Fibroblast of peridontal ligament (primary cell): Measurements from ENCODE around the gene TMC4.
"Not testable (repeated sequence)": the region's sequence is repeated elsewhere in the genome, so short reads cannot be mapped to it uniquely, and the experiment has no call there.

Source experiments
- DNase-seq: peaks from one replicate; pipeline ENCODE4 v3.0.0-alpha.2; 2010; ENCODE audit errors: extremely low read depth

TMC4 gene

GRCh38 chr19:54204767-54205468 is 32.0 kb upstream of the TMC4 start:
- DNase-seq = no peak

GRCh38 chr19:54203151-54203611 is 30.2 kb upstream of the TMC4 start:
- DNase-seq = no peak

- no peak for DNase-seq
These were observed 29.0 kb upstream of the TMC4 start for GRCh38 chr19:54201980-54202379.

GRCh38 chr19:54201172-54201701 is 28.3 kb upstream of the TMC4 start:
- peak; percentile 20 for DNase-seq

GRCh38 chr19:54199401-54199800 is 26.4 kb upstream of the TMC4 start:
- DNase-seq = no peak

- no peak for DNase-seq
These were observed 24.2 kb upstream of the TMC4 start for GRCh38 chr19:54197121-54197520.

GRCh38 chr19:54196536-54196935 is 23.6 kb upstream of the TMC4 start:
- no peak for DNase-seq

- not testable (repeated sequence) for DNase-seq
These were observed 21.5 kb upstream of the TMC4 start for GRCh38 chr19:54194463-54194862.

- no peak for DNase-seq
These were observed 20.1 kb upstream of the TMC4 start for GRCh38 chr19:54193011-54193410.

- DNase-seq = no peak
These were observed 19.0 kb upstream of the TMC4 start for GRCh38 chr19:54191811-54192453.

GRCh38 chr19:54191011-54191810 is 18.3 kb upstream of the TMC4 start, which contains the start of gene TSEN34:
TSS of gene TSEN34 (plus strand) at chr19:54191308. CDS start at chr19:54191365, 57 bp downstream.
- peak; percentile 30 for DNase-seq

GRCh38 chr19:54190503-54191010 is 17.6 kb upstream of the TMC4 start:
- peak; percentile 99 for DNase-seq

- DNase-seq = peak; percentile 100
These were observed 17.0 kb upstream of the TMC4 start for GRCh38 chr19:54189735-54190502.

GRCh38 chr19:54189145-54189734 is 16.3 kb upstream of the TMC4 start, which contains the start of gene MBOAT7:
TSS of gene MBOAT7 (minus strand) at chr19:54189580. CDS start at chr19:54188508, 1,072 bp downstream.
- DNase-seq = no peak

GRCh38 chr19:54188215-54188871 is 15.4 kb upstream of the TMC4 start:
- no peak for DNase-seq

GRCh38 chr19:54186934-54187381 is 14.0 kb upstream of the TMC4 start:
- no peak for DNase-seq

- no peak for DNase-seq
These were observed 13.4 kb upstream of the TMC4 start for GRCh38 chr19:54186351-54186750.

GRCh38 chr19:54183431-54183830 is 10.5 kb upstream of the TMC4 start:
- DNase-seq = no peak

- DNase-seq = not testable (repeated sequence)
These were observed 8.9 kb upstream of the TMC4 start for GRCh38 chr19:54181894-54182293.

- no peak for DNase-seq
These were observed 7.7 kb upstream of the TMC4 start for GRCh38 chr19:54180691-54181091.
